ENCODE results near the gene GALK1.

The GALK1 gene

DNA sequence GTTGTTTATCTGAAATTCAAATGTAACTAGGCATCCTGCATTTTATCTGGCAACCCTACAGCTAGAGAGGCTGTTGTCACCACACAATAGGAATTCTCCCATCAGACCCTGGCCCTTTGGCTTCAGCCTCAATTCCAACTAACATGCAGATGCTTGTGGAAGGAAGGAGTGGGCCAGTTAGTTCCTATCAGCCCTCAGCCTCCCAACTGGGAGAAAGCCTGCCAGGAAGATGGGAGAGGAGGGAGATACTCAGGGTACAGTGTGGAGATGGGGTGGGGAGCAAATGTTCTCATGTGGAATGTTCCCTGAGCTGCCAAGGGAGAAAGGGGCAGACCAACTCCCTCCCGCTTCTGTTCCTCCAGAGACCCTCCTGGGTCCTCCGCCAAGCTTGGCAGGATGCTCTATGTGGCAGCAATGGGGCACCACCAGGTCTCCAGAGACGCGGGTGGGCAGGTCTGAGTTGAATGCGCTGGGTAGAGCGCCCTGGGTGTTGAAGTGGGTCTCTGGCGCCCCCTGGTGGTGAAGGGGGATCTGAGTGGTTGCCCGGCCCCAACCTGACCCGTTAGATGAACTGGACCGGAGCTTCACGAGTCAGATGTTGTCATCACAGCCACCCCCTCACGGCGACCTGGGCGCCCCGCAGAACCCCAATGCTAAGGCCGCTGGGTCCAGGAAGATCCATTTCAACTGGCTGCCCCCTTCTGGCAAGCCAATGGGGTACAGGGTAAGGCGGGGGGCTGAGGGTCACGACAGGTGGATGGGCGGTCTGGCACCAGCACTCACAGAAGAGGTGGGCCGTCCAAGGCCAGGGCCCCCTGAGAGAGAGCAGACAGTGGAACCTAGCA lies 15.2 kb downstream of the GALK1 start:
- peak; percentile 82 for DNase-seq (ENCODE audit: low read depth)

DNA sequence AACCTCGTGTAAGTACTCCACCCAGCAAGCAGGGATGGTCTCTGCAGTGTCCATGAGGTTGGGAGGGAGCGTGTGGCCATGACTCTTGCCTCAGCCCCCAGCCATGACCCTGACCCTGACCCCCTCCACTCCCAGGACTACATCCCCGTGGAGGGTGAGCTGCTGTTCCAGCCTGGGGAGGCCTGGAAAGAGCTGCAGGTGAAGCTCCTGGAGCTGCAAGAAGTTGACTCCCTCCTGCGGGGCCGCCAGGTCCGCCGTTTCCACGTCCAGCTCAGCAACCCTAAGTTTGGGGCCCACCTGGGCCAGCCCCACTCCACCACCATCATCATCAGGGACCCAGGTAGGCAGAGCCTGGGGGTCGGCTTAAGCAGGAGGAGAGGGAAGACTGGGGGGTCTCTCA lies 16.3 kb downstream of the GALK1 start:
- DNase-seq (ENCODE audit: low read depth): no peak

DNA sequence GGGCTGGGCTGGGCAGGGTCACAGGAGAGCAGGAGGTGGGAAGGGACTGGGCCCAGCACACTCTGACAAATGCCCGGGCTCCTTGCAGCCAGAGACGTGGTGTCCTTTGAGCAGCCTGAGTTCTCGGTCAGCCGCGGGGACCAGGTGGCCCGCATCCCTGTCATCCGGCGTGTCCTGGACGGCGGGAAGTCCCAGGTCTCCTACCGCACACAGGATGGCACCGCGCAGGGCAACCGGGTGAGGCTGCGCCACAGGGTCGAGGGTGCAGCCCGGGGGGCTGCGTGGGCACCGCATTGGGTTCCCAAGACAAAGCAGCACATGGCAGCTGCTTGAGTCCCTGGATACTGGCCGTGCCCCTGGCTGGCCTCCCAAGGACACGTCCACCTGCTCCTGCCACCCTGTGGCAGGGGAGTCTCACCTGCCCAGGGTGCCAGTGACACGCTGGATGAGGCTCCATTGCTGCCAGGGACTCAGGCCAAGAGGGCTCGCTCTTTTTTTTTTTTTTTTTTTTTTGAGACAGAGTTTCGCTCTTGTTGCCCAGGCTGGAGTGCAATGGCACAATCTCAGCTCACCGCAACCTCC lies 21.3 kb downstream of the GALK1 start:
- no peak for DNase-seq (ENCODE audit: low read depth)

DNA sequence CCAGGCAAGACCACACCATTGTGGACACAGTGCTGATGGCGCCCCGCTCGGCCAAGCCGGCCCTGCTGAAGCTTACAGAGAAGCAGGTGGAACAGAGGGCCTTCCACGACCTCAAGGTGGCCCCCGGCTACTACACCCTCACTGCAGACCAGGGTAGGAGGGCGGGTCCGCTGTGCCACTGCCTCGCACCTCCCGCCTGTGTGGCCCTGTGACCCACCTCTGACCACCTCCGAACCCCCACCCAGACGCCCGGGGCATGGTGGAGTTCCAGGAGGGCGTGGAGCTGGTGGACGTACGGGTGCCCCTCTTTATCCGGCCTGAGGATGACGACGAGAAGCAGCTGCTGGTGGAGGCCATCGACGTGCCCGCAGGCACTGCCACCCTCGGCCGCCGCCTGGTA lies 22.7 kb downstream of the GALK1 start:
- DNase-seq (ENCODE audit: low read depth): no peak

DNA sequence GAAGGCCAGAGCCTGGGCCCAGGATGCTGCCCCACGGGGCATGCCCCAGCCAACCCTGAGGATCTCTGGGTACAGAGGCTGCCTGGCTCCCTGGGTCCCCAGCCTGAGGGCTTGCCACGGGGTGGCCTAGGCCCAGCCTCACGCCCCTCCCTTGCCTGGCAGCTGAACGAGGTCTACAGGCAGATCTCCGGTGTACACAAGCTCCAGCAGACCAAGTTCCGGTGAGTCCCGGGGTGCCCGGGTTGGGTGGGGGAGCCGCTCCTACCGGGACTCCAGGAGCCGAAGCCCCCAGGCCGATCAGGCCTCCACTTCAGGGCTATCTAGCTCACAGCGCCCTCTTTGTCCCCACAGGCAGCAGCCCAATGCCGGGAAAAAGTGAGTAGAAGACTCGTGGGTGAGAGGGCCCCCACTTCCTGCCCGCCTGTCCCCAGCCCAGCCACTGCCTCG lies 24.3 kb downstream of the GALK1 start:
- no peak for DNase-seq (ENCODE audit: low read depth)

DNA sequence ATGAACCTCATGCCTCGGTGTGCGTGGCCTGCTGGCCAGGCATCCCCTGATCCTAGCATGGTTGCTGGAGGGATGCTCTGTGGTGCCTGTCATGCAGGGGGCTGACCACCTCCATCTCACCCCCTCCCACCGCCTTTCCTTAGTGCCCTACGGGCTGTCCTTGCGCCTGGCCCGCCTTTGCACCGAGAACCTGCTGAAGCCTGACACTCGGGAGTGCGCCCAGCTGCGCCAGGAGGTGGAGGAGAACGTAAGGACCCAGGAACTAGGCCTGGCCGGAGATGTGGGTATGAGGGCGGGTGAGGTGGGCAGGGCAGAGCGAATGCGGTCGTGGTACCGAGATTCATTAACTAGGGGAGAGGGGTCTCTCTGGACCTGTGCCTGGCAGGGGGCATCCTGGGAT lies 24.8 kb downstream of the GALK1 start:
- DNase-seq (ENCODE audit: low read depth): no peak

DNA sequence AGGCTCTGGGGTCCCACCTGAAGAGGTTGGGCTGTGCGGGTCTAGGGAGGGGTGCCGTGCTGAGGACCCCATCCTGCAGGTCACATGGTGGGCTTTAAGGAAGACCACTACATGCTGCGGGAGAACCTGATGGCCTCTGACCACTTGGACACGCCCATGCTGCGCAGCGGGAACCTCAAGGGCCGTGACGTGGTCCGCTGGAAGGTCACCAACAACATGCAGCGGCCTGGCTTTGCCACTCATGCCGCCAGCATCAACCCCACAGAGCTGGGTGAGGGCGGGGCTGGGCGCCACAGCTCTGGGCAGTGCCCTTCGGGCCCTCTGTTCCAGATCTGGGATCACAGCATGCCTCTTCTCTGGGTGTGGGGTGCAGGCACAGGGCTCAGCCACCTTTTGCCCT lies 25.2 kb downstream of the GALK1 start:
- DNase-seq (ENCODE audit: low read depth): no peak

DNA sequence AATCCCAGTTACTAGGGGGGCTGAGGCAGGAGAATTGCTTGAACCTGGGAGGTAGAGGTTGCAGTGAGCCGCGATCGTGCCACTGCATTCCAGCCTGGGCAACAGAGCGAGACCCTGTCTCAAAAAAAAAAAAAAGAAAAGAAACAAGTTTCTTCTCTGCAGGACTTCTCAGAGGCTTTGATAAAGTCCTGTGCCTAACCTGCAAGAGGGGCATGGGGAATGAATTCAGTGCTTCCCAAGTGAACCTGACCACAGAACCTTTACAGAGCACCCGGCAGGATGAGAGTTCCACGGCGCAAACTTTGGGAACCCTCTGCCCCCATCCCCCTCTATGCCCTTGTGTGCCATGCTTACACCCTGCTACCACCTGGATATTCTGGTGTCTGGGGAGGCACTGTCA lies 25.8 kb downstream of the GALK1 start:
- DNase-seq (ENCODE audit: low read depth): no peak

DNA sequence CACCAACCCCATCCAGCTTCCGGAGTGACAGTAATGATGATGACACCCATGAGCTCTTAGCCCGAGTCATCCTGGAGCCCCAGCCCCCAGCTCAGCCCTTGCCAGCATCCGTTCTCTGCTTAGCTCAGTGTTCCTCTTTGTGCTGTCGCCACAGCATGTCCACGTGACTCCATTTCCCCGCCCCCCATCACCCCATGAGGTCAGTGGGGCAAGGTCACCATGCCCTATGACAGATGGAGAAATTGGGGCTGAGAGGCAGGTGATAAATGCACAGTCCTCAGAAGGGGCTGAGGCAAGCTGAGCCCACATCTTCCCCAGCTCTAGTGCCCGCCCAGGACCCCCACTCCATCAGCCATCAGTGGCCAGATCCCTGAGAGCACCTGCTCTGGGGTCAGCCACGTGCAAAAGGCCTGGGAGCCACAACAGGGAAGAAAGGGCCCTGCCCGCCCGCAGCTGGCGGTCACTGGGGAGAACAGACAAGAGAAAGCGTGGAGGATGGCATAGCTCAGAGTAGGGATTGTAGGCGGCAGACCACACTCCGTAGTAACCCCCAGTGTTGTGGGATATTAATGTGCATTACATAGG lies 26.7 kb downstream of the GALK1 start:
- peak; percentile 31 for DNase-seq (ENCODE audit: low read depth)

DNA sequence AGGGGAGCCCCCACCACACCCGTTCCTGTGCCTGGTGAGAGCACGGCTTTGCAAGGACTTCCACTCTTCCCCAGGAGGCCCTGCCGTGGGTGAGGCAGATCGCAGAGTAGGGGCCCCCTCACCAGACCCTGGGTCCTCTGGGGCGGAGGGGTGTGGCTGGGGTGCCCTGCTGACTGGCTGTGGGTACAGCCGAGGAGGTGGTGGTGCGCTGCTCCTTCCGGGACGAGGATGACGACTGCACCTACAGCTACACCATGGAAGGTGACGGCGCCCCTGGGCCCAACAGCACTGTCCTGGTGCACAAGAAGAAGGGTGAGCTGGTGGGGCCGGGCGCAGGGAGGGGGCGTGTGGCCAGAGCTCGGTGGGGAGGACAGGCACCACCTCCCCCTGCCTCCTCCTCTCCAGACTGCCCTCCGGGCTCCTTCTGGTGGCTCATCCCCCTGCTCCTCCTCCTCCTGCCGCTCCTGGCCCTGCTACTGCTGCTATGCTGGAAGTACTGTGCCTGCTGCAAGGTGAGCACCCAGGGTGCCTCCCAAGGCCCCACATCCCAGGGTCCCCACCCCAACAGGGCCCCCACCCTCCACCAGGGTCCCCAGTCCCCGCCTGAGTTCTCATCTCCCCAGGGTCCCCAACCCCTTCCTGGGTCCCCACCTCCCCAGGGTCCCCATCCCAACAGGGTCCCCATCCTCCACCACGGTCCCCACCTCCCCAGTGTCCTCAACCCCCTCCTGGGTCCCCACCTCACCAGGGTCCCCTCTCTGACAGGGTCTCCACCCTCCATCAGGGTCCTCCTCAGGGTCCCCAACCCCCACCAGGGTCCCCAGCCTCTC lies 27.6 kb downstream of the GALK1 start:
- DNase-seq (ENCODE audit: low read depth): no peak

DNA sequence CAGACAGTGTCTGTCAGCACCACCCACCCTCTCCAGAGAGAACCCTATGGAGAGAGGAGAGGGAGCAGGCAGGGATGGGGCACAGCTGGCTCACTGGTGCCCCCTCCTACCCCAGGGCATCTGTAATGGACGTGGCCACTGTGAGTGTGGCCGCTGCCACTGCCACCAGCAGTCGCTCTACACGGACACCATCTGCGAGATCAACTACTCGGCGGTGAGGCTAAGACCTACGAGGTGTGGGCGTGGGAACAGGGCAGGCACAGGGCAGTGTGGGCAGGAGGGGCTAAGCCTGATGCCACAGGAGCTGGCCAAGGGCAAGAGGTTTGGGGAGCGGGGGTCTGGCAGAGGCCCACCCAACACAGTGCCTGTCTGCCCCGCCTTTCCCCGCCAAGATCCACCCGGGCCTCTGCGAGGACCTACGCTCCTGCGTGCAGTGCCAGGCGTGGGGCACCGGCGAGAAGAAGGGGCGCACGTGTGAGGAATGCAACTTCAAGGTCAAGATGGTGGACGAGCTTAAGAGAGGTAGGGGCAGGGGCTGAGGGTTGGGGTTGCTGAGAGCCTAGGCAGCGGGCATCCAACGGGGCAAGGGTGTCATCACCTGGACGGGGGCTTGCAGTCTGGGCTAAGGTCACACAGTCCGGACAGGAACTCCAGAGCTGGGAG lies 28.7 kb downstream of the GALK1 start:
- no peak for DNase-seq (ENCODE audit: low read depth)

DNA sequence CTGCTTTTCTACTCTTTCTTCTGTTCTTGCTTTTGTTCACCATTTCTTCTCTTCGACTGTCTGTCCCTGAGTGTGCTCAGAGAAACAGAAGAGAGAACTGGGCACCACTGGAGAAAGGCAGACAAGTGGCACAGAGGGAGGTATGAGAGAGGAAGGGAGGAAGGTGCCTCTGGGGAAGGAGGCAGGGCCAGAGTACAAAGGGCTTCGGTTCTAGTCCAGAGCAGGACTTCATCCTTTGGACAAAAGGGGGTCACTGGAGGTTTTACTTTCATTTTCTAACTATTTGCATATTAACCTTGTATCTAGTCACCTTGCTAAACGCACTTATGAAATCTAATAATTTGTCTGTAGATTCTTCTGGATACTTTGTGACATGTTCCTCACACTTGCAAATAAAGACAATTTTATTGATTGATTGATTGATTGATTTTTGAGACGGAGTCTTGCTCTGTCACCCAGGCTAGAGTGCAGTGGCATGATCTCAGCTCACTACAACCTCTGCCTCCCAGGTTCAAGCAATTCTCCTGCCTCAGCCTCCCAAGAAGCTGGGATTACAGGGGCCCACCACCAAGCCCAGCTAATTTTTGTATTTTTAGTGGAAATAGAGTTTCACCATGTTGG lies 30.2 kb downstream of the GALK1 start:
- DNase-seq (ENCODE audit: low read depth): no peak

DNA sequence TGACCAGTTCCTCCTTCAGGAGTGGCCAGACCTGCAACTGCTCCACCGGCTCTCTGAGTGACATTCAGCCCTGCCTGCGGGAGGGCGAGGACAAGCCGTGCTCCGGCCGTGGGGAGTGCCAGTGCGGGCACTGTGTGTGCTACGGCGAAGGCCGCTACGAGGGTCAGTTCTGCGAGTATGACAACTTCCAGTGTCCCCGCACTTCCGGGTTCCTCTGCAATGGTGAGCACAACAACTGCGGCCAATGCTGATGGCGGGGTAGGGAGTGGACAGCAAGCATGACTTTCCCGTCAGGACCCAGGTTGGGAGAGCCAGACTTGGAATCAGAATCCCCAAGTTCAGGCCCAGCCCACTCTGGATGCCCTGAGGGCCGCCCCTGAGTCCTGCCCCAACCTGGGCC lies 31.5 kb downstream of the GALK1 start:
- no peak for DNase-seq (ENCODE audit: low read depth)

DNA sequence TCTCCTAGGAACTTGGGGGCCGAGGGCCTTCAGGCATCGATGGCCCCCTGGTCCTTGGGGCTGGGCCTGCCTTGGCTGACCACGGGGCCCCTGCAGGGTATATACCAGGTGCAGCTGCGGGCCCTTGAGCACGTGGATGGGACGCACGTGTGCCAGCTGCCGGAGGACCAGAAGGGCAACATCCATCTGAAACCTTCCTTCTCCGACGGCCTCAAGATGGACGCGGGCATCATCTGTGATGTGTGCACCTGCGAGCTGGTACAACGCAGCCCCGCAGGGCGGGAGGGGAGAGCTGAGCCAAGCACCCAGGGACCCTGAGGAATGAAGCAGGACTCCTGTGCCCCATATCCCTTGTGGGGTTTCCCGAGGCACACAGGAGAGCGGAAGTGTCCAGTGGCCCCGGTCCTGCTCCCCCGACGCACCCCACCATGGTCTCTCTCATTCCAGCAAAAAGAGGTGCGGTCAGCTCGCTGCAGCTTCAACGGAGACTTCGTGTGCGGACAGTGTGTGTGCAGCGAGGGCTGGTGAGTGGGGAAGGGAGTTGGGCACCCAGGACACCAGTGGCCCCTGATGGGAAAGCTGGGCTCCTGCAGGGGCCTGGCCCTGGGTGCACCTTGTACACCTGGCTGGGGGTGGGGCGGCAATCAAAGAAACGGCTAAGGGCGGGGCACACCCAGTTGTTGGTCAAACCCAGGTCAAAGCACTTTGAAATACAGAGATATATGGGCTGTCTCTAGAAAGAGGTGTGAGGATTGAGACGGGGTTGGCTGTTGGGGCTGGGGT lies 33.1 kb downstream of the GALK1 start:
- no peak for DNase-seq (ENCODE audit: low read depth)

DNA sequence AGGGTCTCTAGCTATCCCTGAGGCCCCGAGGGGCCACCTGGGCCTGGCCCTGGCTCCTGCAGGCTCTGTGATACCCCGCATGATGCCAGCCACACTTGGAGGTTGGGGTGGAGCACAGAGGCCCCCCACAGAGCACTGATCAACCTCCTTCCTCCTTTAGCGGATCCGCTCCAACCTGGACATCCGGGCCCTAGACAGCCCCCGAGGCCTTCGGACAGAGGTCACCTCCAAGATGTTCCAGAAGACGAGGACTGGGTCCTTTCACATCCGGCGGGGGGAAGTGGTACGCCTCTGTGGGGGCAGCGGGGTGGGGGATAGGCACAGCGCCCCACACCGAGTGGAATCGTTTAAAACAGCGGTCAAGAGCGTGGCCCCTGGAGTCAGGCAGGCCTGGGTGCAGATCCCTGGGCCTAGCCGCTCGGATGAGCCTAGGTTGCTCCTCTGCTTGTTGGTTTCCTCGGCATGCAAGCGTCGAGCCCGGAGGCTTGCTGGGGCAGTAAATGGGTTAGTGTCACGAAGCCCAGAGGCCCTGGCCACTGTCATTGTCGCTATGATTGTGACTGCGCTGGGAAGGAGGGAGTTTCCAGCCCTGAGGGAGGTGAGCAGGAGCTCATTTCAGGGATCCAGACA lies 33.8 kb downstream of the GALK1 start:
- no peak for DNase-seq (ENCODE audit: low read depth)

DNA sequence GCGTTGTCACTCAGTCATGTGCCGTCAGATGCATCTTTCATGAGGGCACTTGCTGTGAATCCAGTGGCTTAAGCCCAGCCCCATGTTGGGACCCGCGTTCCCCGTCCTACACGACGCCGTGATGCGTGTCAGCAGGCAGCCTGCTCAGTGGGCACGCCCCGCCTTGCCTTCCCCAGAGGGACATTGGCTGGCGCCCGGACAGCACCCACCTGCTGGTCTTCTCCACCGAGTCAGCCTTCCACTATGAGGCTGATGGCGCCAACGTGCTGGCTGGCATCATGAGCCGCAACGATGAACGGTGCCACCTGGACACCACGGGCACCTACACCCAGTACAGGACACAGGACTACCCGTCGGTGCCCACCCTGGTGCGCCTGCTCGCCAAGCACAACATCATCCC lies 34.9 kb downstream of the GALK1 start:
- DNase-seq (ENCODE audit: low read depth): no peak

DNA sequence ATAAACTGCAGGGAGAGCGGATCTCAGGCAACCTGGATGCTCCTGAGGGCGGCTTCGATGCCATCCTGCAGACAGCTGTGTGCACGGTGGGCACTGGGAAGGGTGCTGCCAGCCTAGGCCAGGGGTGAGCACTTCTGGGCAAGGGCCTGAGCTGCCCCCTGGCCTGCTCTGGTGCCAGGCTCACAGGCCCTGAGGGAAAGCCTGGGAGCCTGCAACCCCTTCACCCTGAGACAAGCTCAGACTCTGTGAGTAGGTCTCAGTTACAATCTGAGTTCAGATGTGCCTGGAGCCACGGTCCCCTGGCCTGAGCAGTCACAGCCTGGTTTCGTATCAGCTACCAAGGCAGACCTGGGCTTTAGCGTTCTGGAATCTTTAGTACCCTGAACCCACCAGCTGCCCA lies 35.6 kb downstream of the GALK1 start:
- DNase-seq (ENCODE audit: low read depth): no peak

DNA sequence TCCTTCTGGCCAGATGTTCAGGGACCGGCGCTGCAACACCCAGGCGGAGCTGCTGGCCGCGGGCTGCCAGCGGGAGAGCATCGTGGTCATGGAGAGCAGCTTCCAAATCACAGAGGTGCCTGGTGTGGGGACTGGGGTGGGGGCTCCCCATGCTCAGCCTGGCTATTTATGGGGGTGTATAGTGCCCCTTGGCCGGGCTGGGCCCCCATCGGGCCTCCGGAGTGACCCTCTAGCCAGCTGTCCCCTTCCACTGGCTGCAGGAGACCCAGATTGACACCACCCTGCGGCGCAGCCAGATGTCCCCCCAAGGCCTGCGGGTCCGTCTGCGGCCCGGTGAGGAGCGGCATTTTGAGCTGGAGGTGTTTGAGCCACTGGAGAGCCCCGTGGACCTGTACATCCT lies 37.6 kb downstream of the GALK1 start:
- no peak for DNase-seq (ENCODE audit: low read depth)

DNA sequence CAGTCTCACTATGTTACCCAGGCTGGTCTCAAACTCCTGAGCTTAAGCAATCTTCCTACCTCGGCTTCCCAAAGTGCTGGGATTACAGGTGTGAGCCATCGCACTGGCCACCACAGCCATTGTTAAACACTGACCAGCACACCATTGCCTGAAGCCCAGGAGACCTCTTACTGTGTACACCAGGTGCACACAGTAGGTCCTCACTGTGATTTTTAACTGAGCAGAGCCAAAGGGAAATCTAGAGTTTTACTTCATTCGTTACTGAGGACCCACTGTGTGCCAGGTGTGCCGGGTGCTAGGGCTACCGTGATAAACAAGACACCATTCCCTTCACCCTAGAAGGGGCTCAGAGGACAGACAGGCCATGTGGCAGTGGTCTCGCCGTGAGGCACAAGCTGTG lies 39.5 kb downstream of the GALK1 start:
- no peak for DNase-seq (ENCODE audit: low read depth)

Data from activated T-cell treated with anti-CD3 and anti-CD28 coated beads for 48 hours (primary cell).